Stimulated activated CD4-positive, alpha-beta T cell treated with anti-CD3 and anti-CD28 coated beads, TNF-alpha, amount 100 ng/mL, for 1 hour (primary cell): ENCODE data around the gene KRTAP1-1.
"Not testable (repeated sequence)": the region's sequence is repeated elsewhere in the genome, so short reads cannot be mapped to it uniquely, and the experiment has no call there.

Experiments
- DNase-seq, 3 donors: peaks; one replicate each; pipeline ENCODE4 v3.0.0-alpha.2; 2020; ENCODE audit warnings: low read depth in 3 of 3, low spot score in 1 of 3

The KRTAP1-1 gene

GRCh38 chr17:41013181-41013580 is 28.1 kb downstream of the KRTAP1-1 start:
- no peak for DNase-seq

DNA sequence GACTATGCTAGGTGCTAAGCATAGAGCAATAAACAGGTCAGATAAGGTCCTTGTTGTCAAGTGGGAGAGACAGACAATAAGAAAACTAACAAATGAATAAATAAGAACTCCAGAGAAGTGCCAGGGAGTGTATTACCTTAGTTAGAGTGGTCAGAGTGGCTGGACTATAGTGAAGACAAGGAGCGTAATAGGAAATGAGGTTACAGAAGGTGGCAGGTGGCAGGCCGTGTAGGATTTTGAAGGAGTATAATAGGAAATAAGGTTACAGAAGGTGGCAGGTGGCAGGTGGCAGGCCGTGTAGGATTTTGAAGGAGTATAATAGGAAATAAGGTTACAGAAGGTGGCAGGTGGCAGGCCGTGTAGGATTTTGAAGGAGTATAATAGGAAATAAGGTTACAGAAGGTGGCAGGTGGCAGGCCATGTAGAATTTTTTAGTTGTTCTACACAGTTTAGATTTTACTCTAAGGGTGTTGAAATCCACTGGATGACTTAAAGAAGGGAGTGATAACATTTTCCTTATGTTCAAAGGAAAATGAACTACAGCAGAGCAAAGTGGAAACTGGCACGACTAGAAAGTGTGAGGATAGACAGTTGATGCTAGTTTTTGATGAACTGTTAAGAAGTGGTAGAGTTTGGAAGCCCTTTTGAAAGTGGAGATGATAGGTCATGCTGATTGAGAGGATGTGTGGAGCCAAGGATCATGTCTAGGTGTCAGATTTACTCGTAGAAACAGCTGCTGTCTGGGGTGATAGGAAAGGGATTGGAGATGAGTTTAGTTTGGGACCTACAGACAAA is 28.7 kb downstream of the KRTAP1-1 start:
- no peak for DNase-seq

DNA sequence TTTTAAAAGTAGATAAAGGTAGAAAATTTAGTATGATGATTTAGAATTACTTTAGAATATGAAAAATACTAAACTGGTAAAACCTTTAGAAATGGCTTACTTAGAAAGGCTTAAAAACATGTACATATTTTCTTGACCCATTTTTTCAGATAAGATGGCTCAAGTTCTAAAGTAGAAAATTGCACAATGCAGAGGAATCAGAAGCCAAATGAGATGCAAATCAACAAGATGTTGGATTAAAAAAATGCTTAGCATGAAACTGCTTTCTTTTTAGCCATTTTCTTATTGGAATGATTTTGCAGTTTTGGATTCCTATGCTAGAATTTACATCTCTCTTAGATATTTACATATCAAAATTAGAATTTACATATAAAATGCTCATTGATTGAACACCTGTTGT is 30.8 kb downstream of the KRTAP1-1 start:
- no peak for DNase-seq

DNA sequence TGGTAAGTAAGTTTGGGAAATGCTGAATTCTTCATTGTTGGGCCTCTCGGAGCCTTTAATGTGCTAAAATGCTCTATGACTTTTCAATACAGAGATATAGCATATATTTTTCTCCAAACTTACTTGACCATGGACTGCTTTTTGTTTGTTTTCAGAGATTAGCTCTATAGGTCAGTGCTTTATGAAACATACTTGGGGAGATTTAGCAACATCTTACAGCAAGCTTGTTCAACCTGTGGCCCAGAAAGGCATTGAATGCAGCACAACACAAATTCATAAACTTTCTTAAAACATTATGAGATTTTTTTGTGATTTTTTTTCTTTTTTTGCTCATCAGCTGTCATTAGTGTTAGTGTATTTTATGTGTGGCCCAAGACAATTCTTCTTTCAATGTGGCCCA is 31.3 kb downstream of the KRTAP1-1 start:
- DNase-seq, result no peak

- no peak for DNase-seq
These were observed 31.9 kb downstream of the KRTAP1-1 start for GRCh38 chr17:41009301-41009760.

DNA sequence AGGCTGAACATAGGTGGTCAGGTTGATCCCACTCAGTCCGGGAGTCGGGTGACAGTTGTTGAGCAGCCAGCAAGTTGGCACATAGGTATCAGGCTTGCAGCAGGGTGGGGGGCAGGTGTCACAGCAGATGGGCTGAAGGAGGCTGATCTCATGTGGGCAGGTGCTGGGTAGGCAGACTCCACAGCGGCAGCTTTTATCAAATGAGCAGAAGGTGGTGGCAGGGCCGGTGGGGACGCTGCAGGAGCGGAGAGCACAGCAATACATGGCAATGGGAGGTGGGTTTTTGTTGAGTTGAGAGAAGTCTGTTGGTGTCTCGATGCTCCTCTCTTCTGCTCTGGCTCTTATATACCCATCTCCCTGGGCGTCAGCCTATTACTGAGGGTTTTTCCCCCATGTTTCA is 32.4 kb downstream of the KRTAP1-1 start, which contains the start of gene KRTAP3-1:
Gene KRTAP3-1, minus strand, starts transcription at position 318 of the 400 bp plus-strand sequence. Its CDS starts 54 bp downstream, at position 264.
- DNase-seq, result no peak

DNA sequence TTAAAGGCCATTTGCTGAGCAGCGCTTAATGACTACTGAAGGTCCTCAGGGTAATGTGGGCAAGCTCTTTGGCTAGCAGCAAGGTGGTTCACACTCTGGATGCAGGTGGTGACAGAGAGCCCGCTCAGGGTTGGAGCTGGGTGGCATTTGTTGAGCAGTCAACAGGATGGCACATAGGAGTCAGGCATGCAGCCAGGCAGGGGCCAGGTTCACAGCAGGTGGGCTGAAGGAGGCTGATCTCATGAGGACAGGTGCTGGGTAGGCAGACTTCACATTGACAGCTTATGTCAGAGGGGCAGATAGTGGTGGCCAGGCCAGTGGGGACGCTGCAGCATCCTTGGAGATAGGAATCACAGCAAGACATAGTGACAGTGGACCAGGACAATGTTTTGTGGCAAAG is 36.9 kb downstream of the KRTAP1-1 start:
- DNase-seq, result no peak

DNA sequence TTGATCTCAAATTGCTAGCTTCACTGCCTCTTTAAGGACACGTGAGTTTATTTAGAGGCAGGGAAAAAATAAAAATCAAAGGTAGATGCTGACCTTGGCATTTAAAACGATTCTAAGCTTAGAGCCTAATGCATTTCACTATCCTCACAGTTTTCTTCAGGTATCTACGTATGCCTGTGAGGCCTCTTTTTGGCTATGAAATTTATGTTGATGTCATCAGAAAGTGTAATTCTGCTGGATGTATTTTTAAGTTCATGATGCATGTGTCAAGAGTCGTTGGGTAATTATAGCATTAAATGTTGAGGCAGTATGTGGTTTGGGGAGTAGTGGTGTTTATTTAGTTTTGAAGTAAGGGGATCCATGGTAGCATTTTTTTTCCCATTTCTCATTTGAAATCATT is 37.3 kb downstream of the KRTAP1-1 start:
- no peak for DNase-seq

DNA sequence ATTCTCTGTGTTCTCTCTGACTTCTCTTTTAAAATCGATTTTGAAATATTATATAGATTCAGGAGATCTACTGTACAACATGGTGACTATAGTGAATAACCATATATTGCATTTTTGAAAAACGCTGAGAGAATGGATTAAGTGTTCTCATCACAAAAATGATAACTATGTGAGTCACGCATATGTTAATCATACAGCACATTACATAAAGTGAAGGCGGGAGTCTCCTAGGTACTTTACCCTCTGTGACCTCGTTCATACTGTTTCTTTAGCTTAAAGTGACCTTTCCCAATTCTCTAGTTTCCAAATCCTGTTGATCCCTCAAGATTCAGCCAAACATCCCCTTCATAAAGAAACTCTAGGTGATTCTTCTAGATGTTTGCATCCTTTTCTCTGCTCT is 38.4 kb downstream of the KRTAP1-1 start:
- DNase-seq, result no peak

- DNase-seq, result no peak
These were observed 39.5 kb downstream of the KRTAP1-1 start for GRCh38 chr17:41001795-41002194.

GRCh38 chr17:40999563-40999962 is 41.7 kb downstream of the KRTAP1-1 start, which contains the start of gene KRTAP3-2:
TSS of gene KRTAP3-2 (minus strand) at chr17:40999906. CDS start at chr17:40999853, 53 bp downstream.
- not testable (repeated sequence) for DNase-seq

GRCh38 chr17:40997361-40997760 is 43.9 kb downstream of the KRTAP1-1 start:
- DNase-seq, result no peak

DNA sequence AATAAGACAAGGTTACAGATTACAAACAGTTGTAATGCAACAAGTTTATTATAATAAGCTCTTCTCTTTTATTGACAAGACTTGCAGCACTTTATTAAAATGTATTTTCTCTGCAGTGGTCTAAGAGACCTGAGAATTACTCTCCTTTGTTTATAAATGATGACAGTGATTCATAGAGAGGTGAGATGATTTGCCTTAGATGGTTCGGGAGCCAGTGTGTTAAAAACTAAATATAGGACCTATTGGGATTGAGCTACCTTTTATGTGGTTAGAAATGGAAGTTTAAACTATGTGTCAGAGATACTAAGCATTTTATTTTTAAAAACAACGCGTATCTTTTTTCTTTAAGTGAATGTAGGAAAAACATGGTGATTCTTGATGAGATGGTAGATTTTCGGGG is 44.4 kb downstream of the KRTAP1-1 start:
- DNase-seq, result no peak

DNA sequence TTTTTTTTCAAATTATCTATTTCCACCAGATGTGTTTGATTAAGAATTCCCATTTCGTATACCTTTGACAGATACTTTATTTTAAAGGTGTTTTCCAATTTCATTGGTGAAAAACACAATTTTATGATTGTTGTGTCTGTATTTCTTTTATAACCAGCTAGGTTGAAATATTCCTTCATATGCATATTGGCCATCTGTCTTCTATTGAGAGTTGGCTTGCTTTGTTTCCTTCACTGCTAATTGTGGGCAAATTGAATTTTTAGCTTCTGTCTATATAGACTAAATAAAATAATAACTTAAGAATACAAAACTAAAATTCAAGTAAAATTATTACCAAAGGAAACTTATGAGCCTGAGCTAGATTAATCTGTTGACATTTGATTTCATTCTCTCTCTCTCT is 46.1 kb downstream of the KRTAP1-1 start:
- no peak for DNase-seq

DNA sequence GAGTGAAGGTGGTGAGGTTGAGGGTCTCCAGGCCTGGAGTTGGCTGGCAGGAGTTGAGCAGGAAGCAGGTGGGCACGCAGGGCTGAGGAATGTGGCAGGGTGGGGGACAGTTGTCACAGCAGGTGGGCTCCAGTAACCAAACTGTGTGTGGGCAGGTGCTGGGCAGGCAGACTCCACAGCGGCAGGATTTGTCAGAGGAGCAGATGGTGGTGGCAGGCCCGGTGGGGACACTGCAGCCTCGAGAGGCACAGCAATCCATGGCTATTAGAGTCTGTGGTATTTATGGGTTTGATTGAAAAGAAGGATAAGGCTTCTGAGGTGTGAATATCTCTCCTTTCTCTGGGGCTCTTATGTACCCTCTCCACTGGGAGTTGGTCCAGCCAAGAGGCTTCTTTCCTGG is 47.4 kb downstream of the KRTAP1-1 start, which contains the start of gene KRTAP3-3:
Gene KRTAP3-3, minus strand, starts transcription at position 326 of the 400 bp plus-strand sequence. Its CDS starts 67 bp downstream, at position 259.
- DNase-seq, result no peak

DNA sequence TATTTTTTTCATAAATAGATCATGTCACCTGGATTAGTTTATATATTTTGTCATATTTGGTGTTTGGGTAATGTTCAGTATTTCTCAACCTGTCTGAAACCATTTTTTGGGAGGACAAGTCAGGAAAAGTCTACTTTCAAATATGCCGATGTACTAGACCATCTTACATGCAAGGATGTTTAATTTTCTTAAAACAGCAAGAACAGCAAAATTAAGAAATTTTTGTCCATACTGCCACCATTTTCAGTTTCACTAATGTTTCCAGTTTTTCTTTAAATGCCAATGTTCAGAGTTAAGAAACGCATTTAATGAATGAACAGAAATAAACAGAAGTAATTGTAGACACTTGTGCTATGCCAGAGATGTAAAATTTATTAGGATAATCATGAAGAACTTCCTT is 48.2 kb downstream of the KRTAP1-1 start:
- no peak for DNase-seq

DNA sequence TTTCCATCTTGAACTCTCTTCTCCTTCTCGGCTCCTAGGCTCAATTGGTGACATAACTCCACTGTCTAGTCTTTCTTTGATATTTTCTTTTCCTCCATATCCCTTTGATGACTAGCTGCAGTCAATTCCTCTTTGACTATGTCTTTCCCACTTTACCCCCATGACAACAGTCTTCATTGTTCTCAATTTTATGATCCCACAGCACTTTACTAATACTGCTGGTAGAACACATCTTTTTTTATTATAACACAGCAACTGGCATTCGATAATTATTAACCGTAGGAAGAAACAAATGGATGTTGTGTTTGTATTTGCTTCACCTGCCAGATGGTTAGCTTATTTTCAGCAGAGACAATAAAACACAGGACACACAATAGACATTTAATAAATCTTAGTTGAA is 48.6 kb downstream of the KRTAP1-1 start:
- DNase-seq, result no peak
